Left kidney (tissue), 2 donors: ENCODE results near the gene ST3GAL5. TPM values are rescaled to one million over a fixed set of nuclear protein-coding genes. Genes with fewer than 3 reads are reported as not detected.
A peak's percentile ranks its signal among the peaks of the same experiment; 100 is the strongest.
"Not testable (repeated sequence)": the region's sequence is repeated elsewhere in the genome, so short reads cannot be mapped to it uniquely, and the experiment has no call there.

Experiments
- DNase-seq: peaks from one replicate; pipeline ENCODE4 v3.0.0-alpha.2; 2013
- polyA plus RNA-seq: library from polyadenylated mRNA; unstranded; fragments of 120-200 nt; gene quantifications from one replicate; pipeline ENCODE4 v1.2.1, GENCODE V29; 2013; ENCODE audit not compliant: insufficient read length

The ST3GAL5 gene
- polyA plus RNA-seq, 1 donor, result 14.7 TPM

DNA sequence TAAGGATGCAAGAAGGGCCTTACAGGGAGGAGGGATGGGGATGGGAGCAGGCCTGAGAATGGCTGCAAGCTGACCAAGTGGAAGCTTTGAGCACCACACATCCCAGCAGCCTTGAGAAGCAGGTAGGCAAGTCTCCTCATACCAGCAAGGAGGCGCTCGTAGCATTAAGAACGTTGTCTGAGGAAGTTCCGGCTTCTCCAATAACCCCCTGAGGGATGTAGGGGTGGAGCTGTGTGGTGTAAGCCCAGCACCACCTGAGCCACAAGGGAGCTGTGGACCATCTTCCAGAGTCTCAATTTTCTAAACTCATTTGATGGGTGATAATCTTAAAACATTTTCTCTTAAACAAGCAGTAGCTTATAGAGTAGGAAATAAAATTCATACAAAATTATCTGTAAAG, 50.6 kb downstream of the ST3GAL5 start:
- no peak for DNase-seq

DNA sequence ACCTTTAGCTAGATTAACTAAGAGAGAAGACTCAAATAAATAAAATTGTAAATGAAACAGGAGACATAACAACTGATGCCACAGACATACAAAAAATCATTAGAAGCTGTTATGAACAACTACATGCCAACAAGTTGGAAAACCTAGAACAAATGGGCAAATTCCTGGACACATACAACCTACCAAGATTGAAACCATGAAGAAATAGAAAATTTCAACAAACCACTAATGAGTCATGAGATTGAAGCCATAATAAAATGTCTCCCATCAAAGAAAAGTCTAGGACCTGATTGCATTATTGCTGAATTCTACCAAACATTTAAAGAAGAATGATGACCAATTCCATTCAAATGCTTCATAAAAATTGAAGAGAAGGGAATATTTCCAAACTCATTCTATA, 54.3 kb downstream of the ST3GAL5 start:
- no peak for DNase-seq

DNA sequence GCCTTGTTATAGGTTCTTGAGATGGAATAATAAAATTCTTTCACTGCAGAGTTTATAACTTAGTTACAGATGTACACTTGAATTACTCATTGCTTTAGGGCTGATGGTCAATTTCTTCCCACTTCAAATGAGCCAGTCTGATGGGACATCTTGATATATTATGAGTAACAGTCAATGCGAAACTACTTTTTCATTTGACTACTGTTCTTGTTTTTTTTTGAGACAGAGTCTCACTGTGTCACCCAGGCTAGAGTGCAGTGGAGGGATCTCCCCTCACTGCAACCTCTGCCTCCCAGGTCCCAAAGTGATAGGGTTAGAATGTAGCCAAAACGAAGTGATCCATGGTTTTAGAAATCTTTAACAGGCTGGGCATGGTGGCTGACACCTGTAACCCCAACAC, 57.1 kb downstream of the ST3GAL5 start:
- no peak for DNase-seq

DNA sequence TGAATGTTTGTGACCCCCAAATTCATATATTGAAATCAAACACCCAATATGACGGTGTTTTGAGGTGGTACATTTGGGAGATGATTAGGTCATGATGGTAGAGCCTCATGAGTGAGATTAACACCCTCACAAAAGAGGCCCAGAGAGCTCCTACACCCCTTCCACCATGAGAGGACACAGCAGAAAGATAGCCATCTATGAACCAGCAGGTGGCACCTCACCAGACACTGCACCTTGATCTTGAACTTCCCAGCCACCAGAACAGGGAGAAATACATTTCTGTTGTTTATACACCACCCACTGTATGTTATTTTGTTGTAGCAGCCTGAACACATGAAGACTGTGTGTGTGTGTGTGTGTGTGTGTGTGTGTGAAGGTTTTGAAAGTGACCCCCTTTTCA, 58.1 kb downstream of the ST3GAL5 start:
- no peak for DNase-seq

DNA sequence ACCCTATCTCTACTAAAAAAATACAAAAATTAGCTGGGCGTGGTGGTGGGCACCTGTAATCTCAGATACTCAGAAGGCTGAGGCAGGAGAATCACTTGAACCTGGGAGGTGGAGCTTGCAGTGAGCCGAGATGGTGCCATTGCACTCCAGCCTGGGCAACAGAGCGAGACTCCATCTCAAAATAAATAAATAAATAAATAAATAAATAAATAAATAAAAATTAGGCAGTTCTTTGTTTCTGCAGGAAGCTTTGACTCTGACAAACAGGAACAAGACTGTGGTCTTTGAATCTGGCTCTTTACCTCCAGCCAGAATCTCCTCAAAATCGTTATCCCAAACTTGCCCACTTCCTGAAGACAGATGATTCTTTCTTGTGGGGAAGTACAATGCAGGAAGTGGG, 59.4 kb downstream of the ST3GAL5 start:
- not testable (repeated sequence) for DNase-seq

DNA sequence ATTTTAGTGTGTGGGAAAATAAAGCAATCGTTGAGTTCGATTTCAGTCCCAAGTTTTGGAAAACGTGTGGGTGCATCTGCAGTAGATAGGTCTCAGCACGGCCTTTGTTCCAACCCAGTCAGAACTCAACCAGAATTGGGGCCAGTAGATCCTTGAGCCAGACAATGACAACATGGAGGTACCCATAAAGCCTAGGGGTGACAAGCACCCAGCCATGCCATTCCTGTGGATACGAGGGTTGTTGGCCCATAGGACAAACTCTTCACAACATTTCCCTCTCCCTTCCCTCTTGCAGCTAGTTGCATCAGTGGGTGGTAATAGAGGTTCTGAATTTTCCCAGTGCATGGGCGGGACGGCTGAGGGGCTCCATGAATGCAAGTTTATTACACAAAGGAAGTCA, 60.1 kb downstream of the ST3GAL5 start:
- no peak for DNase-seq

DNA sequence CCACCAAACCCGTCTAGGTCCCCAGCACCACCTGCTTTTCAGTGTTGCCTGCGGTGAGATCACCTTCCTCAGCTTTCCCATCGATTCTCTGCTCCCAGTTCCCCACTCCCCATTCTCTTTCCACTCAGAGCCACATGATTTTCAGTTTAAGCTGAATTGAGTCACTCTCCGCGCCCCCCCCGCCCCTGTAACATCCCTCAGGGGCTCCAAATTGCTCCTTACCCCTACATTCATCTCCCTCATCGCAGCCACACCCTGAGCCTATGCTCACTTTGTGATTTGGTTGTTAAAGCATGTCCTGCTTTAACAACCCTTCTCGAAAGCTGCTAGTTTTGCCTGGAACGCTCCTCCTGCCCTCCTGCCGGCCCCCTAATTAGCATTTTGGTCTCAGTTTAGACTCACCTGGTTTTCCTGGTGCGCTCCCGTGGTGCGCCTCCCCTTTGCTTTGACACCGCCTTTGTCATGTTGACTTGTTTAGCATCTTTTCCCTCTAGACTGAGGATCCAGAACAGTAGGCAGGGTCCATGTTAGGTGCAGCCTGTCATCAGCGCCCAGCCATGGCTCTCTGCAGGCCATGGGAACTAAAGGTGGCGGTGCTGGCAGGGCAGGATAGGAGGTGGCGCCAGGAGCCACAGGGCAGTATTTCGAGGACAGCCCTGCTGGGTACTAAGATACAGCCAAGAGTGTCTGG, 60.8 kb downstream of the ST3GAL5 start:
- no peak for DNase-seq

DNA sequence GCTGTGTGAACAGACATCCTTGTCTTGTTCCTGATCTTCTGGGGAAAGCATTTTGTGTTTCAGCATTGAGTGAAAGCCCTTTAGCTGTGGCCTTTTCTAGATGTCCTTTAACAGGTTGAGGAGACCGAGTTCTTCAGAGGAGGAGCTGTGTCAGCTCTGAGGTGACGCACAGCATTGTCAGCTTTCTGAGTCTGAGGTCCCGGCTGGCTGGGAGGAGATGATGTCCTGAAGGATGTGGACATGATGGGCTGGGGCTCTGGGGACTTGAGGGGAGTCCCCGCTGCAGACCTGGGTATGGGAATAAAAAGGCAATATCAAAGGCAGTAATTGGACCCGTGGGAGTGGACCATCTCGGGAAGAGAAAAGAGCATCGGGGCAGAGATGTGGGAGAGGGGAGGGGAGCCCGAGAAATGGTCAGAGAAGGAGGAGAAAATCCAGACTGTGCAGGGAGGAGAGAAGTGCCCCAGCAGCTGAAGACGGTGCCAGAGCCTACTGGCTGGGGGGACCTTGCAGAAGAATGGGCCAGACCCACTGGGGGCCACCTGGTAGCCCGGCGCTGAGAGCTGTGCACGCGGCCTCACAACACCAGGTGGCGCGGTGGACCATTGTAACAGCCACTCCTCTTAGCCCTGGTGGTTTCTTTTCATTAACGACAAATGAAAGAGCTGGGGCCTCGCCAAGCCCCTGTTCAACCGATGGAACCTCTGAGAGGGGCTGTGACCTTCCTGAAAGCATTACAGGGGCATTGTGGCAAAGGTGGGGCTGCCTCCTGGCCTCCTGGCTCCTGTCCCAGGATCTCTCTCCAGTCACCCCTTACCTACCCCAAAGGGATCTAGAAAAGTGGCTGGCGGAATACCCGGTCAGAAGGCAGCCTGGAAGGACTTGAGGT, 61.6 kb downstream of the ST3GAL5 start:
- peak; percentile 63 for DNase-seq

DNA sequence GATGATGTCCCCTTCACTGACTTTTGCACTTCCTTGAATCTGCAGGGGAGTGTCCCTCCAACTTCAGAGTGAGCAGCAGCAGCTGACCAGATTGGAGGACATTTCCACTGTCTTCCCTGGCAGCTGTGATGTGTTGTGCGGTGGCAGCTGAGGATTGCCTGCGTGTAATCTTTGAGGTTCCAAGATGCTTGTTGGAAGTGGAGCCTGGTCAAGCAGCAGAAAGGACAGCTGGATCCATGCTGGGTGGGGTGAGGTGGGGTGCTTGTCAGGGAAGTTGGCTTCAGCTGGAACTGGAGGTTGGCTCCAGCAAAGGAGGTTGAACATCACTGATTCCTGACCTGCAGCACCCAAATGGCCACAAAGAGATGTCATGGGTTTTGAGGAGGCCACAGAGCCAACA, 64.8 kb downstream of the ST3GAL5 start:
- no peak for DNase-seq

DNA sequence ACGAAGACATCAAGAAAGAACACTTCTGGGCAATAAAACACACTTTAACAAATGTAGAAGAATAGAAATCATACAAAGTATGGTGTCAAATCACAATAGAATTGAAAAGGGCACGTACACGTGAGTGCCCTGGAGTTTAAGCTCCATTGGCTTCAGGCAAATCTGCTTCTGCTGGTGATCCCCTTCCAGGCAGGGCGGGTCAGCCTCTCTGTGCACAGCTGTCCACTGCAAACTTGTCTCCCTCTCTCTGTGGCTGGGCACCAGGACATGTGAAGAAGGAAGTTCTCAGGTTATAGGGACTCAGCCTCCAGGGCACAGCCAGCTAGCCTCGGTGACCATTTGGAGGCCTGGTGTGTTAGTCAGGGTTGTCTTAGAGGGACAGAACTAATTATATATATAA, 66.0 kb downstream of the ST3GAL5 start:
- DNase-seq, result no peak

DNA sequence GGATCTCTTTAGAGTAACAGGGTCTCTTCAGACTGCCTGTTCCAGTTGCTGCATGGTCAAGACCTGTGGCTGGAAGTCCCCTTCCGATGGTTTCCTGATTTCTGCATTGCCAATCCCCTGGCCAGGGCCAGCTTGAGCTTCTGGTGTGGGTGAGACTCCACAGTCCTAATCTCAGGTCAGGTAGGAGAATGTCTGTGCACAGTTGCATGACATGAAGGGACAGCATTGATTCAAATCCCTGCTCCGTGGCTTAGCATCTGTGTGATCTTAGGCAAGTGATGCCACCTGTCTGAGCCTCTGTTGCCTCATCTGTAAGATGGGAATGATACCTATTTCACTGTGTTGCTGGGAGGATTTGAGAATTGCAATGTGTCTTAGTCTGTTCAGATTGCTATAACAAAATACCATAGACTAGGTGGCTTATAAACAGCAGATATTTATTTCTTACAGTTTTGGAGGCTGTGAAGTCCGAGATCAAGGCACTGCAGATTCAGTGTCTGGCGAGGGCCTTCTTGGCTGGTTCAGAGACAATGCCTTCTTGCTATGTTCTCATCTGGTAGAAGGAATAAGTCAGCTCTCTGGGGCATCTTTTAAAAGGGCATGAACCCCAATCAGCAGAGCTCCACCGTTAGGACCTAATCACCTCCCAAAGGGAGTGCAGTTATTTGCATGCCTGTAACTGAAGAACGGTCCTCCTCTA, 68.8 kb downstream of the ST3GAL5 start:
- DNase-seq, result no peak

DNA sequence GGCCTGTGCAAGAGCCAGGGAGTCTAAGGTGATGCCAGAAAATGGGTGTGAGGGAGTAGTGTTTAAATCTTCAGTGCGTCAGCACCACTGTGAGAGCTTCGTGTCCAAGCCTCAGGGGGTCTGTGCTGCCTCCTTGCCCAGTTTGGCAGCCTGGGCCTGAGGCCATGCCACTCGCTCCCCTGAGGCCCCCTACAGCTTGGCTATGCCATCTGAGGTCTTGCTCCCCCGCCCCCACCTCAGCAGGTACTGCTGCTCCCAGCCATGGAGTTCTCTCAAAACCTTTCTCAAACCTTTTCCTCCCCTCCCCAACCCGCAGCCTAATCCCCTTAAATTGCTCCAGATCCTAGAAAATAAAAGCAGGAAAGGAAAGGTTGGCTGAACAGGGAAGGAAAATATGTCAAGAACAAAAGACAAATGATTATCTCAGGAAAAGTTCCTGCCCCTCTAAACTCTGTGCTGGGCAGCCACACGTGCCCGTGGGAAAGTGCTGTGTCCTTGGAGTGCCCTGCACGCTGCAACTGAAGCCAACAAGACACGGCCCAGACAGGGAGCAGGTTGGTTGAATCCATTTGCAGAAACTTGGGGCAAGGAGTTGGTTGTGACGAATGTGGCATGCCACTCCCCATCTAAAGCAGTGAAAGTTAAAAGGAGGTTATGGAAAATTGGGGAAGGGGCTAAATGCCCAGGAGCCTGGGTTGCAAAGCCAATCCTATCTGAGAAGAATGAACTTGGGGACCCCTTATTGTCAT, 73.8 kb downstream of the ST3GAL5 start:
- DNase-seq, result no peak

DNA sequence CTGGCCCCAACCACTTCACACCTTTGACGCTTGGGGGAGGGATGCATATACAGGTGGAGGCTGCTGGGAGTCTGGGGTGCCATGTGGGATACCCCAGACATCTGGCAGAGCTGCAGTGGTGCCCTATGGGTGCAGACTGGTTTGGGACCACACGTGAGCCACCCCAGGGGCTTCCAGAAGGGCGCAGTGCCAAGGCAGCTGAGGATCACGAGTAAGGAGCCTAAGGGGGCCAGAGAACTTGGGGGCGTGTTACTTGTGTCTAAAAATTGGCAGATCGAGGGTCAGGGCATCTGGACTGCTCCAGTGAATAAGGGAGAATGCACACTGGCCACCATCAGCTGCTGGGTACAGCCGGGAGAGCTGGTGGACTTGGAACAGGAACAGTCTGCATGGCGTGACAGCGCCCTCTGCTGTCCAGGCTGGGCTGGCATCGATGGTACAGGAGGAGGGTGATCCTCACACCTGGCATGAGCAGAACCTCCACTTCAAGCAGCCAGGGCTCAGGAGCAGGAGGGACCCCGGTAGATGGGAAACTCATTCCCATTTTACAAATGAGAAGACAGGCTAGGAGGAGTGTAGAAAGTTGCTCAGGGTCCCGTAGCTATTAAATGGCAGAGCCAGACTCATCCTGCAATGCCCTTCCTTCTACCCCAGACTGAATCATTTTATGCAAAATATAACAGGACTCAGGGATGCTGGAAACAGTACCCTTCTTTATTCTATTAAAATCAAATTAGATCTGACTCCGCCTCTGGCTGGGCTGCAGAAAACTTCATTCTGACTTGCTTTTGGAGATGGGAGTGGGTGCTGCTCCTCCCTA, 74.6 kb downstream of the ST3GAL5 start:
- peak; percentile 82 for DNase-seq

DNA sequence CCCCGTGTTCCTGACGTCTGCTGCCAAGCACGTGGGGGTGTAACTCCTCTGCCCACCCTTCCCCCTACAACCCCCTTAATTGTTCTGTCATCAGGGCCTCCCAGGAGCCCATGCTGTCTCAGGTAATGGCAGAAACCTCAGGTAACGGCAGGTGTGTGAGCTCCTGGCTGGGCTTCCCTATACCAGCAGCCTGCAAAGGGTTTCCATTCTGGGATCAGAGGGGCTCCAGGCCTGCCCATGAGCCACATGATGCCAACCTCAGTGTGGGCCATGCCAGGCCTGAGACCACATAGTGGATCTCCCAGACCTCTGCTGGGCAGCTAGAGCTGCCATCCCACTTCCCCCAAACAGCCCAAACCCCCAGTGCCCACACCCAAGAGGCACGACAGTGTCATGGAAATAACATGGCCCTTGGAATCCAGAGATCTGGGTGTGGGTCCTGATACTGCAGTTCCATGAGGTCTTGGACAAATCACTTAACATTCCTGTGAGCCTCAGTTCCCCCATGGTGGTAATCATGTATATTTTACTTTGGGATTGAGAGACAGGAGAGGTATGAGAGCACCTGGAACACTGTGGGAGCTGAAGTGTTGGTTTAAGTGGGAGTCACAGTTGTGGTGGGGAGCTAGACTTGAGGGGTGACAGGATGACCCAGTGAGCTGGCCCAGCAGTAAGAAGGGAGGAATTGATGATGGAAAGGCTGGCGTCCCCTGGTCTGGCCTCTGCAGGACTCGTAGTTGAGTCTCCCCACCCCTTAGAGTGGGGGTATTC, 75.4 kb downstream of the ST3GAL5 start:
- DNase-seq, result no peak

DNA sequence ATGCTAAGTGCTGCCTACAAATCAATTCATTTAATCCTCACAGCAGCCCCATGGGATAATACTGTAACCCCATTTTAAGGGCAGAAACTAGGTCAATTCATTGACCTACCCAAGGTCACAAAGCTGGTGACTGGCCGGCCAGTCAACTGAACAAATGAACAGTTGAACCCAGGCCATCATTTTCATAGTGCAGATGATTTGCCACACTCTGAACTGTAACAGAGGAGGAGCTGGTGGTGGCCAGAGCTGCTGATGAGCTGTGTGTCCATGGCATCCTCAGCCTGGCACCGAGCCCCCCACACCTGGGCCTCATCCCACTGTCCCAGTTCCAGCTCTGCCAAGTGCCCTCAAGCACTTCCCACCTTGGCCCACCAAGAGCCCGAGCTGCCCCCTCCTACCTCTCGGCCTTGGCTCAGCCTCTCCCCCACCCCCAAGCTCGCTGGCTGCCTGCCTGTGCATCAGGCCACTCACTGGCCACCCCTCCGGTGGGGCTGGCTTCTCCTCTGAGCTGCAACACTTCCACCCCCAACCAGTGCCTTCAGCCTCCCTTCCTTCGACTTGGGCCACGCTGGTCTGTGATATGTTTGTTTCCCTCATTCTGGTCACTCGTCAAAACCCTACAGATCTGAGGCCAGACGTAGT, 76.6 kb downstream of the ST3GAL5 start:
- no peak for DNase-seq

DNA sequence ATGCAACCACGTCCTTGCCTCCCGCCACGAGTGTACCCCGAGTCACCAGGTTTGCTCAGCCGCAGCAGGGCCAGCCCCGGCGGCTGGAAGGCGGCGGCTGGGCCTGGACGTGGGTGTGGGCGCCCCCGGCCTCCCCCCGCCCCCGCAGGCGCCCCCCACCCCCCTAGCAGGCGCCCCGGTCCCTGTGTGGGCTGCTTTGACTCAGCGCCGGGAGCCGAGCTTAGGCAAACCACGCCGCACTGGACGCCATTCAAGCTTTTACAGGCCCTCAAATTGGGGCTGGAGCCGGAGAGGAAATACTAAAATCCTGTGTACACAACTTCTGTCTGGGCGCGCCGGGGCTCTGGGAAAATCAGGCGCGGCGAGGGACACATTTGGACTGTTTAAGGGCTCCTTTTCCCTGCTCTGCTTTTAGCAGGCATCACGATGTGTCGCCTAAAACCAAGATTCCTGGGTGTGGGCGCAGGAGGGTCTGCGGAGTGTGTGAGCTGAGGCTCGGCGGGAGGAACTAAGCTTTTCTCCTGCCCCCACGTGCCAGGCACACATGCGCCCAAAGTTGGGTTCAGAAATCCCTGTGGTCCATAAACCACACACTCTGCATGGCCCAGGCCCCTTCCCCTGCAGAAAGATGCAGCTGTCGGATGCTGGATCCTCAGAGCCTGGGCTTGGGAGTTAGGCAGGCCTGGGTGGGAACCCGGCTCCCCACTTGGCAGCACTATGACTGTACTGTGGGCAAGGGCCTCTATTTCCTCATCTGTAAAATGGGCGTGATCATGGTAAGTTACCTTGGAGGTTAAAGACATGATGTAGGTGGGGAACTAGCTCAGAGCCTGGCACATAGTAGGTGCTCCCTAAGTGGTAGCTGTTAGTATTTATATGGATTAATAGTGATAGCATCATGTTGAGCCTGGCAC, 77.4 kb downstream of the ST3GAL5 start:
- DNase-seq, result no peak

DNA sequence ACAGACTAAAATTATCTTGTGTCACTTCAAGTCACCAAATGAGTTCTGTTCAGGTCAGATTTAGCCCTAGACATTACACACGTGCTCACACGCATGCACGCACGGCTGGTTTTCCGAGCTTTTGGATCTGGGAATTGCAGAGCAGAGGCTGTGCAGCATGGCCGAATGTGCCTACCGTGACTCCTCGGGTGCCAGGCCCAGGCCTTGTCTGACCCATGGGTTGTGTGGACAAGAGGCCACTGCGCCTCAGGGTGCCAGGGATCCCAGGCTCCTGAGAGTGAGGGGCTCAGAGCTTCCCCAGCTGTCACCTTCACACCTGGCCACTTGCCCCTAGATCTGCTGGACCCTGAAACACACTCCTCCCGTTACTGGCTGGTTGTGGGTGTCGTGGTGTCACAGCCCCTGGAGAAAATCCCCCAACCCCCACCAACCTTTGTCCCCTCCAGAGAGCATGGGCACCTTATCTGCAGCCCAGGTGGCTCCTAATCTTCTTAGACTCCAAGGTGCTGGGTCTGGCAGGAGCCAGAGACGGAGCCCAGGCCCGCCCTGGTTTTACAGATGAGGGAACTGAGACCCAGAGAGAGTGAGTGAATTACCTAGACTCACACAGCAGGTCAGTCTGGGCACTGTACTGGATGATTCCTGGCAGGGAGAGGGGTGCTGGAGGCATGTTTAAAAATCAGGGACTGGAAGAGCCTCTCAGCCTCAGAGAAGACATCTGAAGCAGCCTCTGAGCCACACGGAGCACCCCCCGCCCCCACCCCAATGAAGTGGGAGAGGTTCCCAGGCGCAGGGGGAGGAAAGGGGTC, 78.2 kb downstream of the ST3GAL5 start:
- DNase-seq, result no peak

DNA sequence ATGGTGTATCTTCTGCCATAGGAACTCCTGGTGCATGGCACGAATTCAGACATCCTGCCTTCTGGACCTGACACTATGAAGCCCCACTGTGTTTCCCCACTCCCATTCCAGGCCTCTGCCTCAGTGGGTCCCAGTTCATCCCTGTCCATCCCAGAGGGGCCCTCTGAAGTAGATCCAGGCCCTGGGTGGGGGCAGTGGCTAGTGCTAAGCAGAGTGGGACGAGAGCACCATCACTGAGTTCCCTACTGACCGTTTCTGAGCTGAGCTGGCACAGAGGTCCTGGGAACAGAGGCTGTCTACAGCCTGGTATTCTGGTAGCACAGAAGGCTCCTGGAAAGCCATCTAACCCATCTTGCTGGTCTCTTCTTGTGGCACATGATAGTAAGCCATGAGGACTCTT, 81.0 kb downstream of the ST3GAL5 start:
- no peak for DNase-seq
